Activated T-cell treated with anti-CD3 and anti-CD28 coated beads, Interleukin-2, amount 50 U/mL, for 24 hours (primary cell): ENCODE measurements around the gene EEIG1.

ENCODE experiments used
- DNase-seq: peaks from one replicate; pipeline ENCODE4 v3.0.0-alpha.2; 2020
- H3K27ac Mint-ChIP-seq: 2 replicates; pipeline ENCODE4 v1.8.0; 2020; ENCODE audit warnings: mild to moderate bottlenecking, mixed read lengths
- H3K27me3 Mint-ChIP-seq: 2 replicates; pipeline ENCODE4 v1.8.0; 2020; ENCODE audit warnings: mixed read lengths
- H3K36me3 Mint-ChIP-seq: 2 replicates; pipeline ENCODE4 v1.8.0; 2020; ENCODE audit warnings: low read depth, mixed read lengths
- H3K4me1 Mint-ChIP-seq: 2 replicates; pipeline ENCODE4 v1.8.0; 2020; ENCODE audit warnings: low read depth, mixed read lengths
- H3K4me3 Mint-ChIP-seq: 2 replicates; pipeline ENCODE4 v1.8.0; 2020; ENCODE audit warnings: mild to moderate bottlenecking, moderate library complexity, mixed read lengths
- H3K9me3 Mint-ChIP-seq: 2 replicates; pipeline ENCODE4 v1.8.0; 2020; ENCODE audit warnings: mixed read lengths

The EEIG1 gene

DNA sequence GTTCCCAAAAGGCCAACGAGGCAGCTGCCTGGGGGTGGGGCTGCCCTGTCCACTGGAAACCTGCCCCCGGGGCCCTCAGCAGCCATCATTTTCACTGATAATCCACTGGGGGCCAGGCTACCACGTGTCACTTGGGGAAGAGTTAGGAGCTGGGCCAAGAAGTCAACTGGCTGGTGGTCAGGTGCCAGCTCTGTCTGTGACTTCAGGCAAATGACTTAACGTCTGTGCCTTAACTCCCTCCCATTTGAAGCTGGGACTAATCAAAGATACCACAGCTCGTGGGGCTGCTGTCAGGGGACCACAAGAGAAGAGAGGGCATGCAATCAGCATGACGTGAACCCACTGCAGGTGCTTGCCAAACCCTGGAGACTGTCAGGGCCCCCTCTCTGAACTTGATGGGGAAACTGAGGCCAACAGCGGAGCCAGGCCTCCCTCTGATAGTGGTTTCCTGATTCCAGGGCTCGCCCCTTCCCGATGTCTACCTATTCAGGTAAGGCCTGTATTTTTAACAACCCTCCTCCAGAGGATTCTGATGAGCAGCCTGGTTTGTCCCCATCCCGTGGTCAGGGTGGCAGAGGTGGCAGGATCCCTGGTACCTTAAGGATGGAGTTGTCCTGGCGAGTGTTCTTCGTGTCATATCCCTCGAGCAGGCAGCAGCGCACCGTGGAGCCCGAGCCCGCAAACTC lies 30.8 kb downstream of the EEIG1 start:
- Mint-ChIP-seq H3K4me1 (peaks cover 75% of the 10 kb centered on the region), H3K36me3 (peaks cover 57% of the 10 kb centered on the region), H3K27ac (peak overlapping the region; percentile 89), H3K9me3 (no peaks in the 10 kb centered on the region), H3K27me3 (no peaks in the 10 kb centered on the region), H3K4me3 (no peak overlapping the region)
- DNase-seq = no peak

DNA sequence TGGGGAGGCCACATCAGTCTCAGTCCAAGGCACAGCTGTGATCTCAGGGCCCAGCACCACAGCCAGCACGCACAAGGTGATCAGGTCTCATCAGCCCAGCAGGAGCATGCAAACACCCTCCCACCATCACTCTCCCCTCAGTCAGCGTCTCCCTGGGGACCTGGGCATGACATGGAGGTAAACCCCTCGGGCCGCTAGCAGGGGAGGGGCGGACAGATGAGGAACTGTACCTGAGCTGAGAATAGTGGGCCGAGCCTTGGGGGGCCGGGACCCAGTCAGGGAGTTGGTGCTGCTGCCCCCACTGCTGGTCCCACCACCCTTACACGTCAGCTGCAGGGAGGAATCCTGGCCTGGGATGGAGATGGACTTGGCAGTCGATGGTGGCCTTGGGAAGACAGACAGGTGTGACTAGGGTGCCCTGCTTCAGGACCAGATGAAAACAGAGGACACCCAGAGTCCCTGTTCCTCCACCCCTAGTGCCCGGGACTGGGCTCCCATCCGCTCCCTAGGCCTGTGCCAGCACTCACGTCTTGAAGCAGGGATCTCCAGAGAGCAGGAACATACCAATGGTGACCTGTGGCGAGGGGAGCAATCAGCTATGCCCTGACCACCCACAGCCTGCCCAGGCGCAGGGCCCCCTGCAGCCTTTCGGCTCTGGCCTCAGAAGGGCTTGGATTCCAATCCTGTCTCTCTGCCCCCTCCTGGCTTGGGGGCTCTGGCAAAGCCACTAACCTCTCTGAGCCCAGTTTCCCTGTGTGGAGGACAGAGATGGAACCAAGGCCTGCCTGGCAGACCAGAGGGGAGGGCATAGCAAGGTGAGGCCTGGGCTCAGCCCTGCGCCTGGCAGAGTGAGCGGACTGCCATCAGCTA lies 32.7 kb downstream of the EEIG1 start:
- no peak overlapping the region for H3K4me3 Mint-ChIP-seq
- no peak for DNase-seq
- peaks cover 72% of the 10 kb centered on the region for H3K36me3 Mint-ChIP-seq
- no peaks in the 10 kb centered on the region for H3K9me3 Mint-ChIP-seq
- H3K27me3 Mint-ChIP-seq = no peaks in the 10 kb centered on the region
- peaks cover 72% of the 10 kb centered on the region for H3K4me1 Mint-ChIP-seq
- peak overlapping the region; percentile 45 for H3K27ac Mint-ChIP-seq

DNA sequence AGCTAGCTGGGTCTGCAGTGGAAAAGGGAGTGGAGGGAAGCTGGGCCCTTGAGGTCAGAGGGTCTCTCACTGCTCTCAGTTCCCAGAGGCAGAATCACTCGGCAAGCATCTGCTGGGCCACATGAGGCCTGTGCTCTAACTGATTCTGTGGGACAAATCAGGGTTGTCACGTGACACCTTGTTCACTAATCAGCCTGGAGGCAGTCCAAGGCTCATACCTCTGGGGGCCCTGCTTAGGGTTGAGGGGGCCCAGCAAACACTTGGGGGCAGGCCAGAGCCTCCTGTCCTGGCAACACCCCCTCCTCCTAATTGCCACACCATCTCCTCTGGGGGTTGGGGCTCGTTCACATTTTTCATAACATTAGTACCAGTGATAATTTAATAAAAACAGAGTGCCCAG lies 34.1 kb downstream of the EEIG1 start:
- H3K9me3 Mint-ChIP-seq = no peaks in the 10 kb centered on the region
- peaks cover 64% of the 10 kb centered on the region for H3K4me1 Mint-ChIP-seq
- no peak overlapping the region for H3K4me3 Mint-ChIP-seq
- H3K36me3 Mint-ChIP-seq = peaks cover 79% of the 10 kb centered on the region
- no peak for DNase-seq
- H3K27ac Mint-ChIP-seq = peak overlapping the region; percentile 79
- H3K27me3 Mint-ChIP-seq = no peaks in the 10 kb centered on the region

DNA sequence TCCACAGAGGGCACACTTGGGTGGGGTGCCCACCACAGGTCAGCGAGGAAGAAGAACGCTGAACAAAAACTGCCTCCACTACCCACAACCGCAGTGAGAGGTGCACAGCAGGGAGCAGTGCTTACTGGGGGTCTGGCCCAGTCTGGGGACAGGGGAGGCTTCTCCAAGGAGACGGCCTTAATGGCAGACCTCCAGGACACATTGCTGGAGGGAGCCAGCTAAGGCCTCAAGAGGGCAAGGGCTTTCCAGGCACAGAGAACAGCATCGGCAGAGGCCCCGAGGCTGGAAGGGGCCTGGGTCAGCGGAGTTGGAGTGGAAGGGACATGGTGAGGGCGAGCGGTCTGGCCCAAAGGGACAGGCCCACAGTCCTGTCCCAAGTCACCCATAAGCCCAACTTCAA lies 34.8 kb downstream of the EEIG1 start:
- H3K4me1 Mint-ChIP-seq = peaks cover 58% of the 10 kb centered on the region
- no peaks in the 10 kb centered on the region for H3K27me3 Mint-ChIP-seq
- H3K27ac Mint-ChIP-seq = peak overlapping the region; percentile 79
- peaks cover 82% of the 10 kb centered on the region for H3K36me3 Mint-ChIP-seq
- no peak for DNase-seq
- H3K4me3 Mint-ChIP-seq = no peak overlapping the region
- H3K9me3 Mint-ChIP-seq = no peaks in the 10 kb centered on the region

DNA sequence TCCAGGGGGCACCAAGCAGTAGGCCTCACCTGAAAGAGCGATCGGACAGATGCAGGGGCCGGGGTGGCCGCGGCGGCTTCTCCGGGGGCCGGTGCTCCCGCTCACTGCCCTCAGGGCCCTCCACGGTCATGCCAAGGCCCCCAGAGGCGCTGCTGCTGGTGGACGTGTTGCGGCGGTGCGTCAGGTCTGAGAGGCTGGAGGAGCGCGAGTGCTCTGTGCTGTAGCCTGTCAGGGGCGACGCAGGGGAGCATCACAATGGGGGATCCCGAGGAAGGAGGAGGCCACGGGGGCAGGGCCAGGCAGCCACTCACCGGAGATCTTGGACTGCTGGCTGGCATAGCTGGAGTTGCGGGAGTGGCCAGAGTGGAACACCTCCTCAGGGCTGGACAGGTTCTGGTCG lies 35.5 kb downstream of the EEIG1 start:
- DNase-seq = no peak
- H3K9me3 Mint-ChIP-seq = no peaks in the 10 kb centered on the region
- no peaks in the 10 kb centered on the region for H3K27me3 Mint-ChIP-seq
- H3K4me3 Mint-ChIP-seq = no peak overlapping the region
- H3K36me3 Mint-ChIP-seq = peaks cover 82% of the 10 kb centered on the region
- peak overlapping the region; percentile 9 for H3K27ac Mint-ChIP-seq
- peaks cover 52% of the 10 kb centered on the region for H3K4me1 Mint-ChIP-seq

DNA sequence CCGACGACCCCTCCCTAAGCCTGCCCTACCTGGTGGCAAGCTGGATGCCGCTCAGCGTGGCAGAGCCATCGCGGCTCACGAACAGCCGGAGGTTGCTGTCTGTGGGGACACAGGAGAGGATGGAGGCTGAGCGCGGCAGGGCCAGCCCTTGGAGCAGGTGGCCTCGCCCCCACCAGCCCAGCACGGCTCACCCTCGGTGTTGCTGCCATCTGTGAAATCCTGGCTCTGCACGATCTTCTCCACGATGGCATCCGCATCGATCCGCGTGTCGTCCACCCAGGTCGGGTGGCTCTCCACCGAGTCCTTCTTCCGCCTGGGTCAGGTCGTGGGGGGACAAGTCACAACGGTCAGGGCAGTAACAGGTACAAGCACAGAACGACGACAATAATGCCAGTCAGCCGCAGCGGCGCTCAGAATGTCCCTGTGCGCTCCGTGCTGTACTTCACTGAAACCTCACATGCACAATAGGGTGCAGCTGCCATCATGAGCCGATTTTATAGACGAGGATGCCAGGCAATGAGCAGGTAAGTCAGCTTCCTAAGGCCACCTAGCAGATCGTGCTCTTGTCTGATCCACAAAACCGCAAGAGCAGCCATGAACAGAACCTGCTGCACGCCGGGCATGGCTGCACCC lies 36.1 kb downstream of the EEIG1 start:
- no peak overlapping the region for H3K4me3 Mint-ChIP-seq
- H3K4me1 Mint-ChIP-seq = peaks cover 46% of the 10 kb centered on the region
- no peaks in the 10 kb centered on the region for H3K27me3 Mint-ChIP-seq
- H3K36me3 Mint-ChIP-seq = peaks cover 84% of the 10 kb centered on the region
- H3K9me3 Mint-ChIP-seq = no peaks in the 10 kb centered on the region
- DNase-seq = no peak
- H3K27ac Mint-ChIP-seq = peak overlapping the region; percentile 9

DNA sequence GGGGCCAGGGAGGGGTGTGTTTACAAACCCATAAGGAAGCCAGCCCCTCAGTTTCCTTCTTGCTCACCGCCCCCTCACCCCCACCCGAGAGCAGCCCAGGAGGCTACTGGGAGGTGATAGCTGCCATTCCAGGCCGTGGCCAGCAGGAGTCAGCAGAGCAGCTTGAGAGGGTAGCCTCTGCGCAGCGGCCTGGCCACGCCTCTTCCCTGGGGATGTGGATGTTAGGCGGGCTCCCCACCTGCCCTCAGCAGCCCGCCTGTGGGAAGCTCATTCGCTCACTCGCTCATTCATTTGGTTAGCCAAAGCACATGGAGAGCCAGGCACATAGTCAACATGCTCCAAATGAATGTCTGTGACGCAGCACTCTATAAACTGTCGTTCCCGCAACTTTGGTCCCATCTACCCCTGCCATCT lies 37.1 kb downstream of the EEIG1 start:
- no peaks in the 10 kb centered on the region for H3K27me3 Mint-ChIP-seq
- peak overlapping the region; percentile 74 for H3K27ac Mint-ChIP-seq
- H3K36me3 Mint-ChIP-seq = peaks cover 85% of the 10 kb centered on the region
- no peaks in the 10 kb centered on the region for H3K9me3 Mint-ChIP-seq
- DNase-seq = peak; percentile 88
- peaks cover 43% of the 10 kb centered on the region for H3K4me1 Mint-ChIP-seq
- no peak overlapping the region for H3K4me3 Mint-ChIP-seq

DNA sequence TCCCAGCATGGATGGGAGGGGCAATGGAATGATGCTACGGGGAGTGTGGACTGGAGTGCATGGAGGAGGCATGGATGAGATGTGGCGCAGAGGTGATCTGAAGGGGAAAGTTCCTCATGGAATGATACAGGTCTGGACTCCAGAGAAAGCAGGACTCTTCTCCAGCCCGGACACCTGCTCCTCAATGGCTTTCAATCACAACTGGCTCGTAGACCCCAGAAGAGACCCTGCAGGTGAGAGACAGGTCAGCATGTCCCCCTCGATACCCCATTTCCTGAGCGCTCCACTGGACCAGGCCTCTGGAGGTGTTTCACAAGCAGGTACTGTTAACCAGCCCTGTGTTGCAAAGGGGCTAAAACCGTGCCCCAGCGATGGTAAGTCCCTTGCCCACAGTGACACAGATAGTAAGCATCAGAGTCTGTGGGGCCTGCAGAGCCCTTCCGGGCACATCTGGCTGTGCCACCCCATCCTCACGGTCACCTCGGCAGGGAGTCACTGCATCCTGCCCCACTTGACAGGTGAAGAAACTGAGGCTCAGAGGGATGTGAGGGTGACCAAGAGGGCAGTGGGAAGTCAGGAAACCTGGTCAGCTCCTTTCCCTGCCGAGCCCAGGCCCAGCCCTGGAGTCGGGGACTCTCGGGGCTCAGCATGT lies 37.7 kb downstream of the EEIG1 start:
- Mint-ChIP-seq H3K4me1 (peaks cover 43% of the 10 kb centered on the region), H3K9me3 (no peaks in the 10 kb centered on the region), H3K27me3 (no peaks in the 10 kb centered on the region), H3K36me3 (peaks cover 80% of the 10 kb centered on the region), H3K27ac (peak overlapping the region; percentile 74), H3K4me3 (no peak overlapping the region)
- DNase-seq = no peak

DNA sequence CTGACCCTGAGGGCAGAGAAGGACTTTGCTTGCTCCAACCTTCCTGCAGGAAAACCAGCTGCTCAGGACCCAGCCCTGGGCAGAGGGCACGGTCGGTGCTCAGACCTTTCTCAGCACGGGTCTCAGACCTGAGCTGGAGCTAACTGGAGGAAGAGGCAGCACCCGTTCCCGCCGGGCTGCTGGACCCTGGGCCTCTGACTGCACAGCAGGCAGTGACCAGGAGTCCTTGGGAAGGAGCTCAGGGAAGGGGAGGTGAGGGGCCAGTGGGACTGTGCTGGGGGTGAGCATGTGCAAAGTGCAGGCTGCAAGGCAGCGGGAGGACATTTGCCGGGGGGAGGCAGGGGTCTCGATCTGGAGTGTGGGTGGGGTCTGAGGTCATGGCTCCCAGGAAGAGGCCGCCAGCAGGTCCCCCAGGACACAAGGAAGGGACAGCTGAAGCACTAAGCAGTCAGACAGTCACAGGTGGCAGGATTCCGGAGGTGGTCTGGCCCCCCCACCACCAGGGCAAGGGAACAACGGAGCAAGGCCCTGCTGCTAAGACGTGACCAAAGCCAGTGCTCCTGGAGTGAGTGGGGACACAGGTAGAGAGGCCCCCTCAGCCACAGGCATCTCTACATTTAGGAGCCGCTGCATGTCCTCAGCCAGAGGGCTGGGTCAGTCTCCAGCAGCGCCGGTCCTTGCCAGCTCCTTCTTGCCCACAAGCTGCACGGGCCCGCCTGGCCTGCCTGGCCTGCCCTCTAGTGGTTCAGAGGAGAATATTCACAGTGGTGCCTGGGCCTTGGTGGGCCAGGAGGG lies 38.4 kb downstream of the EEIG1 start:
- Mint-ChIP-seq H3K27me3 (no peaks in the 10 kb centered on the region), H3K27ac (peak overlapping the region; percentile 74), H3K9me3 (no peaks in the 10 kb centered on the region), H3K4me1 (peaks cover 41% of the 10 kb centered on the region), H3K36me3 (peaks cover 78% of the 10 kb centered on the region), H3K4me3 (no peak overlapping the region)
- peak; percentile 72 for DNase-seq

DNA sequence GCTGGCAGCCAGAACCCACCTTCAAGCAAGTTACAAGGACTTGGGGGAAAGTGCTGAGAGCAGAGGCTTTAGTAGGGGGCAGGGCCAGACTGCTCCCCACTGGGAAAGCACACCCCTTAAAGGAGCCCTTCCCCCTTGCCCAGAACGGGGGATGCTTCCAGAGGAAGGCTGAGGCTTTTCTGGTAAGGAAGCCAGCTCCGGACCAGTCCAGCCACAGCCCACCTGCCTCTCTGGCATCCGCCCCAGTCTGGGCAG lies 38.9 kb downstream of the EEIG1 start:
- Mint-ChIP-seq H3K27ac (no peak overlapping the region), H3K4me3 (no peak overlapping the region), H3K9me3 (no peaks in the 10 kb centered on the region), H3K4me1 (peaks cover 42% of the 10 kb centered on the region), H3K36me3 (peaks cover 79% of the 10 kb centered on the region), H3K27me3 (no peaks in the 10 kb centered on the region)
- no peak for DNase-seq

DNA sequence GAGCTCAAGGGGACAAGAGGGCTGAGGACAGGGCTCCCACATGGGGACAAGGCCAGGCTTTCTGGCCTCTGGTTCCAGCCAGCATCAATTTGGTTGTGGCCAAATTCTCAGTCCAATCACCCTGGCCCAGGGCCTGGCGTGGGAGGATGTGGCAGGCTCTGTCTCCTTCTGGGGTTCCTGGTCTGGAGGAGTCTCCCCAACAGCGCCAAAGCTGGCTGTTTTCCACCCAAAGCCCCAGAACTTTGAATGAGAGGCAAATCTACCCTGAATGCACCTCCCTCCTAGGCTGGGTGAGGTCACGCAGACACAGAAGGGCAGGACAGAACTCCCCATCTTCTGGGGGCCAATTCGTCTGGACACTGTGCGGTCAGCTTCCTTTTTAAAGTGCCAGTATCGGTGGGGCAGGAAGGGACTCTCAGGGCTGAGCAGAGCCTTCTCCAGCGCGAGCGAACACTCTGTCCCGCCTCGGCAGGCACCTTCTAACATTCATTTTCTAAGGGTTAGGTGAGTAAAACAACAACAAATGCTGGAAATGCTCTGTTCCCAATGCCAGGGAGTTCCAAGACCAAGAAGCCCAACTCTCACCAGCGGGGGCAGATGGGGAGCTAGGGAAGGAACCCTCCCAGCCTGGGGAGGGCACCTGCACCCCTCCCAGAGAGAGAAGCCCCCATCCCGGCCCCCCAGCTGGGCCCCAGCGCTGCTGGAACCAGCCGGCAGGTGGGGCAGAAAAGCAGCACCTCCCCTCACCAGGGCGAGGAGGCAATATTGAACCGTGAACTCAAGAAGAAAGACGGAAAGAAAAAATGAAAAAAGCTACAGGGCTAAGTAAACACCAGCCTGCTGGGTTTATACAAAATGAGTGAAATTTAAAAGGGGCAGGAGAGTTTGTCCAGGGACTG lies 39.5 kb downstream of the EEIG1 start:
- Mint-ChIP-seq H3K4me1 (peaks cover 44% of the 10 kb centered on the region), H3K27ac (no peak overlapping the region), H3K9me3 (no peaks in the 10 kb centered on the region), H3K27me3 (no peaks in the 10 kb centered on the region), H3K36me3 (peaks cover 81% of the 10 kb centered on the region), H3K4me3 (no peak overlapping the region)
- no peak for DNase-seq

DNA sequence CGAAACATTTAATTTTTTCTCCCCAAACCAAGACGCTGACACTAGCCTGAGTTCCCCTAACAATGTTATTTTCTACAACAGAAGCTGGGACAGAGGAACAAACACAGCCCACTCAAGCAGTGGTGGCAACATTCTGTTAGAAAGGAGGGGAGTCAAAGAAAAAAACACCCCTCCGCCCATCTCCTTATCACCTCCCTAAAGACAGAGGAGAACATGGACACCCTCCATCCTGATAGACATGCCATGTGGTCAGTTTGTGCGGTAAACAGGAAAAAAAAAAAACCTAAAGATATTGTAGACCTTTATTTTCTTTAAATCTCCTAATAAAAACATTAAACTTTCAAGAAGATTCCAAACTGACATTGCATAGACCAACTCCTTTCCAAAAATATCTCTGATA lies 40.2 kb downstream of the EEIG1 start:
- Mint-ChIP-seq H3K27ac (peak overlapping the region; percentile 3), H3K4me3 (no peak overlapping the region), H3K4me1 (peaks cover 51% of the 10 kb centered on the region), H3K27me3 (no peaks in the 10 kb centered on the region), H3K36me3 (peaks cover 84% of the 10 kb centered on the region), H3K9me3 (no peaks in the 10 kb centered on the region)
- DNase-seq = no peak

DNA sequence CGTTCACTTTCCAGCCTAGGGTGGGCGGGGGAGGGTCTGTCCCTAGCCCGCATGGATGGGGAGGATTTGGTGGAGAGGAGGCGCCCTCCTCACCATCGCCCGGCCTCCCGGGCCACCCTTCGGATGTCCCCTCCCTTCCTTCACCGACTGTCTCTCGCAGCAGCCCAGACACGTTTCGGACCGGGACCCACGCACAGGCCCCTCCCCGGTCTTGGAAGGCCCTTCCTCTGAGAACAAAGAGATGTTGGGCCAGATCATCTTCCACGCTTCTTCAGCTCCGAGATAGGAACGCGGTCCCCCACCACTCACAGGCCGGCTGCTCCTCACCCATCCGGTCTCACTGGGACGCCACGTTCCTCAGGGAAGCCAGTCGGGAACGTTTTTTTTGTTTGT lies 42.5 kb downstream of the EEIG1 start:
- Mint-ChIP-seq H3K4me1 (peaks cover 49% of the 10 kb centered on the region), H3K36me3 (peaks cover 84% of the 10 kb centered on the region)
- no peak for DNase-seq

More for the DNA sequence above, 42.5 kb downstream of the EEIG1 start:
- peak overlapping the region; percentile 34 for H3K4me3 Mint-ChIP-seq
- H3K9me3 Mint-ChIP-seq = no peaks in the 10 kb centered on the region
- no peaks in the 10 kb centered on the region for H3K27me3 Mint-ChIP-seq
- peak overlapping the region; percentile 79 for H3K27ac Mint-ChIP-seq
